KMS-11 (cell line): ENCODE results near the gene KRTAP2-1.
"Not testable (repeated sequence)": the region's sequence is repeated elsewhere in the genome, so short reads cannot be mapped to it uniquely, and the experiment has no call there.

Experiments
- H2AFZ ChIP-seq: fragments of 200-600 bp; sonication (generic); 2 replicates; pipeline ENCODE4 v1.6.1; 2016; ENCODE audit warnings: antibody characterized with exemption, mixed run types, low read depth
- H3K27ac ChIP-seq: fragments of 200-600 bp; sonication (generic); 2 replicates; pipeline ENCODE4 v1.6.1; 2016; ENCODE audit warnings: mild to moderate bottlenecking, mixed run types
- H3K27me3 ChIP-seq: fragments of 200-600 bp; sonication (generic); 2 replicates; pipeline ENCODE4 v1.6.1; 2017; ENCODE audit warnings: mild to moderate bottlenecking, low read depth, mixed run types, moderate library complexity; ENCODE audit not compliant: insufficient read depth
- H3K36me3 ChIP-seq: fragments of 200-600 bp; sonication (generic); 2 replicates; pipeline ENCODE4 v1.6.1; 2017; ENCODE audit warnings: mild to moderate bottlenecking, mixed run types; ENCODE audit not compliant: insufficient read depth
- H3K4me1 ChIP-seq: fragments of 200-600 bp; sonication (generic); 2 replicates; pipeline ENCODE4 v1.6.1; 2016; ENCODE audit warnings: mild to moderate bottlenecking, low read depth, mixed run types; ENCODE audit not compliant: poor library complexity, severe bottlenecking
- H3K4me2 ChIP-seq: fragments of 200-600 bp; sonication (generic); 2 replicates; pipeline ENCODE4 v1.7.0; 2016; ENCODE audit warnings: mild to moderate bottlenecking, mixed run types
- H3K4me3 ChIP-seq: fragments of 200-600 bp; sonication (generic); IDR thresholded peaks from 2 replicates; pipeline ENCODE4 v1.6.1; 2017; ENCODE audit warnings: low read depth, low read length, mixed read lengths; ENCODE audit not compliant: insufficient read depth
- H3K79me2 ChIP-seq: fragments of 200-600 bp; sonication (generic); 2 replicates; pipeline ENCODE4 v1.6.1; 2016; ENCODE audit warnings: low read depth, mixed run types; ENCODE audit not compliant: insufficient read depth
- H3K9ac ChIP-seq: fragments of 200-600 bp; sonication (generic); 2 replicates; pipeline ENCODE4 v1.6.1; 2016; ENCODE audit warnings: mild to moderate bottlenecking, mixed run types
- H4K20me1 ChIP-seq: fragments of 200-600 bp; sonication (generic); 2 replicates; pipeline ENCODE4 v1.6.1; 2016; ENCODE audit warnings: mild to moderate bottlenecking, mixed run types; ENCODE audit not compliant: insufficient read depth
- TF ChIP-seq, protein P1 (sequence below): fragments of 200-600 bp; sonication (generic); conservative IDR thresholded peaks from 2 replicates; pipeline ENCODE4 v1.6.1; 2017; ENCODE audit warnings: low read depth, mild to moderate bottlenecking, antibody characterized with exemption, low read length, moderate library complexity, mixed read lengths

The KRTAP2-1 gene

DNA sequence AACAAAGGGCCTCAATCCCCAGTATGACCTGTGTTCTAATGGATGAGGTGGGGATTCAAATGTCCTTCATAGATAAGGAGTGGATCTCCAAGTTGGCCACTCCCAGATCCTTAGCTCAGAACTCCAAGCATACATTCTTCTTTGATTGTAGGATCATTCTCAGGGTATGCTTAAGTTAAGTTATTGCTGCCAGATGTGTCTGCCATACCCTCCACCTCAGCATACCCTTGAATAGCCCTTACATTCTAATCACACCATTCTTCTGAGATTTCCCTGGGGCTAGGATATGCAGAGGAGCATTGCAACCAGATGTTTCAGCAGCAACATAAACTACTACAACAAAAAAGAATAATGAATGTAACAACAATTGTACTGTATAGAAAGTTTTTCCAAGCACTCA, 20.2 kb upstream of the KRTAP2-1 start:
- no peak overlapping the region for H3K9ac ChIP-seq
- no peaks in the 10 kb centered on the region for H3K4me1 ChIP-seq
- no peaks in the 10 kb centered on the region for H4K20me1 ChIP-seq
- no peaks in the 10 kb centered on the region for H3K27me3 ChIP-seq
- no peak overlapping the region for H3K27ac ChIP-seq
- TF ChIP-seq, protein P1, sequence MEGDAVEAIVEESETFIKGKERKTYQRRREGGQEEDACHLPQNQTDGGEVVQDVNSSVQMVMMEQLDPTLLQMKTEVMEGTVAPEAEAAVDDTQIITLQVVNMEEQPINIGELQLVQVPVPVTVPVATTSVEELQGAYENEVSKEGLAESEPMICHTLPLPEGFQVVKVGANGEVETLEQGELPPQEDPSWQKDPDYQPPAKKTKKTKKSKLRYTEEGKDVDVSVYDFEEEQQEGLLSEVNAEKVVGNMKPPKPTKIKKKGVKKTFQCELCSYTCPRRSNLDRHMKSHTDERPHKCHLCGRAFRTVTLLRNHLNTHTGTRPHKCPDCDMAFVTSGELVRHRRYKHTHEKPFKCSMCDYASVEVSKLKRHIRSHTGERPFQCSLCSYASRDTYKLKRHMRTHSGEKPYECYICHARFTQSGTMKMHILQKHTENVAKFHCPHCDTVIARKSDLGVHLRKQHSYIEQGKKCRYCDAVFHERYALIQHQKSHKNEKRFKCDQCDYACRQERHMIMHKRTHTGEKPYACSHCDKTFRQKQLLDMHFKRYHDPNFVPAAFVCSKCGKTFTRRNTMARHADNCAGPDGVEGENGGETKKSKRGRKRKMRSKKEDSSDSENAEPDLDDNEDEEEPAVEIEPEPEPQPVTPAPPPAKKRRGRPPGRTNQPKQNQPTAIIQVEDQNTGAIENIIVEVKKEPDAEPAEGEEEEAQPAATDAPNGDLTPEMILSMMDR = no peak
- no peak overlapping the region for H3K4me3 ChIP-seq
- H3K4me2 ChIP-seq = no peak overlapping the region
- no peaks in the 10 kb centered on the region for H3K79me2 ChIP-seq
- H3K36me3 ChIP-seq = no peaks in the 10 kb centered on the region
- no peak overlapping the region for H2AFZ ChIP-seq

- H4K20me1 ChIP-seq = no peaks in the 10 kb centered on the region
- H3K4me2 ChIP-seq = no peak within 1 kb of the TSS
- no peak within 1 kb of the TSS for H3K4me3 ChIP-seq
- no peaks in the 10 kb centered on the region for H3K27me3 ChIP-seq
- no peaks in the 10 kb centered on the region for H3K4me1 ChIP-seq
- no peaks in the 10 kb centered on the region for H3K36me3 ChIP-seq
- H2AFZ ChIP-seq = no peak within 1 kb of the TSS
- H3K9ac ChIP-seq = no peak within 1 kb of the TSS
- no peaks in the 10 kb centered on the region for H3K79me2 ChIP-seq
- H3K27ac ChIP-seq = no peak within 1 kb of the TSS
- TF ChIP-seq, protein P1 = no peak
Observed at GRCh38 chr17:41065829-41066624, 18.9 kb upstream of the KRTAP2-1 start, which contains the start of gene KRTAP2-4. TSS of gene KRTAP2-4 (minus strand) at chr17:41065879. CDS start at chr17:41065845, 34 bp downstream.

- H3K4me3 ChIP-seq, H3K27me3 ChIP-seq, H3K79me2 ChIP-seq, H3K27ac ChIP-seq, H3K4me1 ChIP-seq, H3K4me2 ChIP-seq, H3K36me3 ChIP-seq, H3K9ac ChIP-seq, H2AFZ ChIP-seq, H4K20me1 ChIP-seq: not testable (repeated sequence)
Observed at GRCh38 chr17:41065016-41065689, 18.0 kb upstream of the KRTAP2-1 start.

DNA sequence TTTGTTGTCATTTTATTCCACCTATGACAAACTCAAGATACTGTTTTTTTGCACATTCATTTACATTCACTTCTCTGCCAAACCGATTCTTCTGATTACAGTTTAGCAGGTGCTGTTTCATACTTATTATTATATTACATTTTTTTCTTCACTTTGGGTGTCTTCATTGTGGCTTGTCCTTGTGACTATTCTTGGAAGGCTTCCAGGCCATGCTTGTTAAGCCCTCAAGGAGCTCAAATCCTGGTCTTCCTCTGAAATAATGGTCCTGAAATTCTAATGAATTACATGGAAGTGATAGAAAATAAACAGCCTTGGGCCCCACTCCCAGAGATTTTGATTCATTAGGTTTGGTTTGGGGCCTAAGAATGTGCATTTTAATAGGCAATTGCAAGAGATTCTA, 17.2 kb upstream of the KRTAP2-1 start:
- TF ChIP-seq, protein P1 = no peak
- H4K20me1 ChIP-seq = no peaks in the 10 kb centered on the region
- H3K4me1 ChIP-seq = no peaks in the 10 kb centered on the region

GRCh38 chr17:41063449-41063848, 16.3 kb upstream of the KRTAP2-1 start:
- no peaks in the 10 kb centered on the region for H3K27me3 ChIP-seq
- H2AFZ ChIP-seq = no peak overlapping the region
- no peaks in the 10 kb centered on the region for H3K36me3 ChIP-seq
- no peak overlapping the region for H3K4me3 ChIP-seq
- no peaks in the 10 kb centered on the region for H4K20me1 ChIP-seq
- H3K27ac ChIP-seq = no peak overlapping the region
- H3K9ac ChIP-seq = no peak overlapping the region
- TF ChIP-seq, protein P1 = no peak
- no peaks in the 10 kb centered on the region for H3K4me1 ChIP-seq
- no peaks in the 10 kb centered on the region for H3K79me2 ChIP-seq
- no peak overlapping the region for H3K4me2 ChIP-seq

More for the DNA sequence above, 17.2 kb upstream of the KRTAP2-1 start:
- H3K79me2 ChIP-seq = no peaks in the 10 kb centered on the region
- H2AFZ ChIP-seq = no peak overlapping the region
- H3K9ac ChIP-seq = no peak overlapping the region
- H3K27me3 ChIP-seq = no peaks in the 10 kb centered on the region
- H3K4me3 ChIP-seq = no peak overlapping the region
- H3K27ac ChIP-seq = no peak overlapping the region
- H3K4me2 ChIP-seq = no peak overlapping the region
- H3K36me3 ChIP-seq = no peaks in the 10 kb centered on the region
